Activated naive CD8-positive, alpha-beta T cell treated with anti-CD3 and anti-CD28 coated beads, Interleukin-2, amount 50 U/mL, for 16 hours (primary cell): ENCODE data around the gene GATA5.
"Not testable (repeated sequence)": the region's sequence is repeated elsewhere in the genome, so short reads cannot be mapped to it uniquely, and the experiment has no call there.

ENCODE experiments used
- DNase-seq: peaks from one replicate; pipeline ENCODE4 v3.0.0-alpha.2; 2020; ENCODE audit warnings: low read depth, low spot score

Gene GATA5

GRCh38 chr20:62505337-62506045 lies 29.7 kb upstream of the GATA5 start:
- no peak for DNase-seq

GRCh38 chr20:62504323-62504722 lies 28.5 kb upstream of the GATA5 start:
- DNase-seq: no peak

GRCh38 chr20:62503401-62504178 lies 27.8 kb upstream of the GATA5 start:
- no peak for DNase-seq

- DNase-seq: no peak
These were observed 26.8 kb upstream of the GATA5 start for GRCh38 chr20:62502496-62503095.

GRCh38 chr20:62501801-62502495 lies 26.2 kb upstream of the GATA5 start:
- DNase-seq: peak; percentile 46

- DNase-seq: peak; percentile 69
These were observed 24.6 kb upstream of the GATA5 start for GRCh38 chr20:62500237-62500864.

- no peak for DNase-seq
These were observed 24.0 kb upstream of the GATA5 start for GRCh38 chr20:62499758-62500236.

GRCh38 chr20:62498874-62499273 lies 23.1 kb upstream of the GATA5 start:
- DNase-seq: no peak

GRCh38 chr20:62496568-62497218 lies 20.9 kb upstream of the GATA5 start:
- DNase-seq: no peak

- DNase-seq: no peak
These were observed 20.2 kb upstream of the GATA5 start for GRCh38 chr20:62495749-62496567.

GRCh38 chr20:62494980-62495748 lies 19.4 kb upstream of the GATA5 start:
- no peak for DNase-seq

- DNase-seq: no peak
These were observed 18.7 kb upstream of the GATA5 start for GRCh38 chr20:62494537-62494936.

GRCh38 chr20:62493886-62494285 lies 18.1 kb upstream of the GATA5 start:
- no peak for DNase-seq

- DNase-seq: no peak
These were observed 17.6 kb upstream of the GATA5 start for GRCh38 chr20:62493253-62493885.

GRCh38 chr20:62492711-62493110 lies 16.9 kb upstream of the GATA5 start:
- no peak for DNase-seq

GRCh38 chr20:62490783-62491182 lies 15.0 kb upstream of the GATA5 start:
- not testable (repeated sequence) for DNase-seq

- DNase-seq: no peak
These were observed 14.1 kb upstream of the GATA5 start for GRCh38 chr20:62489932-62490263.

- no peak for DNase-seq
These were observed 13.6 kb upstream of the GATA5 start for GRCh38 chr20:62489186-62489931.
